Stimulated activated naive CD8-positive, alpha-beta T cell treated with anti-CD3 and anti-CD28 coated beads, Interleukin-15, Interleukin-2, amounts not matched to agents 100 ng/mL and 50 ng/mL, for 24 hours (primary cell): Measurements from ENCODE around the gene DYNLRB1.
A peak's percentile ranks its signal among the peaks of the same experiment; 100 is the strongest.
"Not testable (repeated sequence)": the region's sequence is repeated elsewhere in the genome, so short reads cannot be mapped to it uniquely, and the experiment has no call there.

Experiments
- H3K27ac Mint-ChIP-seq: one replicate; pipeline ENCODE4 v1.8.0; 2021; ENCODE audit warnings: mild to moderate bottlenecking, mixed read lengths
- H3K27me3 Mint-ChIP-seq: one replicate; pipeline ENCODE4 v1.8.0; 2021; ENCODE audit warnings: mixed read lengths
- H3K36me3 Mint-ChIP-seq: one replicate; pipeline ENCODE4 v1.8.0; 2021; ENCODE audit warnings: low read depth, mixed read lengths
- H3K4me1 Mint-ChIP-seq: one replicate; pipeline ENCODE4 v1.8.0; 2021; ENCODE audit warnings: low read depth, mixed read lengths
- H3K4me3 Mint-ChIP-seq: one replicate; pipeline ENCODE4 v1.8.0; 2021; ENCODE audit warnings: mild to moderate bottlenecking, mixed read lengths
- H3K9me3 Mint-ChIP-seq: one replicate; pipeline ENCODE4 v1.8.0; 2021; ENCODE audit warnings: mixed read lengths

Gene DYNLRB1

DNA sequence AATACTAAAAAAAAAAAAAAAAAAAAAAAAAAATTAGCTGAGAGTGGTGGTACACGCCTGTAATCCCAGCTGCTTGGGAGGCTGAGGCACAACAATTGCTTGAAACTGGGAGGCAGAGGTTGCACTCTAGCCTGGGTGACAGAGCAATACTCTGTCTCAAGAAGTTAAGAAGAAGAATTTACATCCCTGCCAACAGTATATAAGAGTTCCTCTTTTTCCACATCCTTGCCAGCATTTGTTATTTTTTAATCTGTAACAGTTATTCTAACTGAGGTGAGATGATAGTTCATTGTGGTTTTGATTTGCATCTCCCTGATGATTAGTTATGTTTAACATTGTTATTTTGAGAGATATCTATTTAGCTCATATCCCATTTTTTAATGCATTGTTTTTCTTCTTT, 20.3 kb upstream of the DYNLRB1 start:
- Mint-ChIP-seq H3K9me3 (peaks cover 16% of the 10 kb centered on the region), H3K27me3 (no peaks in the 10 kb centered on the region), H3K27ac (no peak overlapping the region), H3K4me3 (no peak overlapping the region), H3K4me1 (peaks cover 4% of the 10 kb centered on the region), H3K36me3 (peaks cover 72% of the 10 kb centered on the region)

DNA sequence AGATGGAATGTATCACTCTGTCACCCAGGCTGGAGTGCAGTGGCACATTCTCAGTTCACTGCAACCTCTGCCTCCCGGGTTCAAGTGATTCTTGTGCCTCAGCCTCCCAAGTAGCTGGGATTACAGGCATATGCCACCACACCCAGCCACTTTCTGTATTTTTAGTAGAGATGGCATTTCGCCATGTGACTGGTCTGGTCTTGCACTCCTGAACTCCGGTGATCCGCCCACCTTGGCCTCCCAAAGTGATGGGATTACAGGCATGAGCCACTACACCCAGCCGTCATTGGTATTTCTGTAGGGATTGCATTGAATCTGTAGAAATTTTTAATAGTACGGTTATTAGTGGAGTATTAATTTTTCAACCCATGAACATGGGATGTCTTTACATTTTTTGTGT, 18.6 kb upstream of the DYNLRB1 start:
- peaks cover 16% of the 10 kb centered on the region for H3K9me3 Mint-ChIP-seq
- H3K36me3 Mint-ChIP-seq, result peaks cover 77% of the 10 kb centered on the region
- H3K4me3 Mint-ChIP-seq, H3K27me3 Mint-ChIP-seq, H3K4me1 Mint-ChIP-seq: not testable (repeated sequence)
- peak overlapping the region; percentile 58 for H3K27ac Mint-ChIP-seq

DNA sequence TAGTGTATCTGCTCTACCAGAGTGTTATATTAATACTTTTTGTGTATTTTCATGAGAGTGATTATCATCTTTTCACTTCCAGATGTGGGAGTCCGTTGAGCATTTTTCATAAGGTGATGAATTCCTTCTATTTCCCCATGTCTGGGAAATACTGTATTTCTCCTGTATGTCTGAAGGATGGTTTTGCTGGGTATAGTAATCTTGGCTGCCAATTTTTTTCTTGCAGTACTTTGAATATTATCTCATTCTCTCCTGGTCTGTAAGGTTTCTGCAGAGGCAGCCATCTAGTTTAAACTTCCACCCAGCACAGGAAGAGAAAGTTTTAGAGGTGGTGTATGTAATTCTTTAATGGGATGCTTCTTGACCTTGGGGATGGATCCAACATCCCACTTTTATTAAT, 15.4 kb upstream of the DYNLRB1 start:
- Mint-ChIP-seq H3K27me3 (no peaks in the 10 kb centered on the region), H3K9me3 (peaks cover 16% of the 10 kb centered on the region), H3K4me1 (peaks cover 4% of the 10 kb centered on the region), H3K36me3 (peaks cover 69% of the 10 kb centered on the region), H3K27ac (no peak overlapping the region), H3K4me3 (no peak overlapping the region)

DNA sequence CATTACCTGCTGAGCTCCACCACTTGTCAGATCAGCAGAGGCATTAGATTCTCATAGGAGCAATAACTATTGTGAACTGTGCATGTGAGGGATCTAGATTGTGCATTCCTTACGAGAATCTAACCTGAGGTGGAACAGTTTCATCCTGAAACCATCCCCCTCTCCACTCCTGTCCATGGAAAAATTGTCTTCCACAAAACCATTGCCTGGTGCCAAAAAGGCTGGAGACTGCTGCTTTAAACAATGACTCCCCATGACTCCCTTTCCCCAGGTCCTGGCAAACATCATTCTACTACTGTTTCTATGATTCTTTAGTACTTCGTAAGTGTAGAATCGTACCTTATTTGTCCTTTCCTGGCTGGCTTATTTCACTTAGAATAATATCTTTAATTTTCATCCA, 9.7 kb upstream of the DYNLRB1 start:
- H3K27ac Mint-ChIP-seq, result no peak overlapping the region

DNA sequence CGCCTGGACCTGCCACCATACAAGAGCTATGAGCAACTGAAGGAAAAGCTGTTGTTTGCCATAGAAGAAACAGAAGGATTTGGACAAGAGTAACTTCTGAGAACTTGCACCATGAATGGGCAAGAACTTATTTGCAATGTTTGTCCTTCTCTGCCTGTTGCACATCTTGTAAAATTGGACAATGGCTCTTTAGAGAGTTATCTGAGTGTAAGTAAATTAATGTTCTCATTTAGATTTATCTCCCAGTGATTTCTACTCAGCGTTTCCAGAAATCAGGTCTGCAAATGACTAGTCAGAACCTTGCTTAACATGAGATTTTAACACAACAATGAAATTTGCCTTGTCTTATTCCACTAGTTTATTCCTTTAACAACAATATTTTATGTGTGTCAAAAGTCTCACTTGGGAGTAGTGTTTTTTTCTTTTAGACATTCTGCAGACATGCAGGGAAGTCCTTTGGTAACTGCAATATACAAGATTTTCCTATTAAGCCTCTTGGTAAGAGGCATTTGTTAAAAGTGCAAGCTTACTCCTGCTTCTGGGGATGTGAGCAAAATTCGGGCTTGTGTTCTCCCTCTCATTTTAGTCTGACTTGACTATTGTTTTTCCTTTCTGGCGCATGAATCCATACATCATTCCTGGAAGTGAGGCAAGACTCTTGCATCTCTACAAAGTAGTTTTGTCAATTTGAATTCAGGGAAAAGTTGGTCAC, 8.4 kb upstream of the DYNLRB1 start:
- Mint-ChIP-seq H3K27ac (no peak overlapping the region), H3K4me1 (no peaks in the 10 kb centered on the region), H3K27me3 (no peaks in the 10 kb centered on the region), H3K4me3 (no peak overlapping the region), H3K36me3 (peaks cover 34% of the 10 kb centered on the region), H3K9me3 (no peaks in the 10 kb centered on the region)

More for the DNA sequence above, 9.7 kb upstream of the DYNLRB1 start:
- Mint-ChIP-seq H3K4me3 (no peak overlapping the region), H3K9me3 (no peaks in the 10 kb centered on the region), H3K4me1 (no peaks in the 10 kb centered on the region), H3K27me3 (no peaks in the 10 kb centered on the region), H3K36me3 (peaks cover 39% of the 10 kb centered on the region)

DNA sequence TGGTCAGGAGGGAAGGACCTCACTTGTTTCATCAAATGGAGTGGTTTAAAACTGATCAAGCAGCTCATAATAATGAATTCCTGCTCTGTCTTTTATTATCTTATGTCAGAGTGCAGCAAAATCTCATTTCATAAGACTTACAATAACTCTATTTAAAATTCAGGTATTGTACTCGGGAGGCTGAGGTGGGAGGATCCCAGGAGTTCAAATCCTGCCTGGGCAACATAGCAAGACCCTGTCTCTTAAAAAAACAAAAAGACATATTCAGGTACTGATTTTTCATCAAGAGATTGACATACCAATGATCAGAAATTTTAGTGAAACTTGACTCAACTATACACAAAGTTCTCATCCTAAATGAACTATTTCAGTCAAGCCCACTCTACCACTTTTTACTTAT, 5.6 kb upstream of the DYNLRB1 start:
- Mint-ChIP-seq H3K36me3 (peaks cover 23% of the 10 kb centered on the region), H3K9me3 (no peaks in the 10 kb centered on the region), H3K27me3 (no peaks in the 10 kb centered on the region), H3K4me3 (no peak overlapping the region), H3K4me1 (peaks cover 18% of the 10 kb centered on the region), H3K27ac (no peak overlapping the region)

DNA sequence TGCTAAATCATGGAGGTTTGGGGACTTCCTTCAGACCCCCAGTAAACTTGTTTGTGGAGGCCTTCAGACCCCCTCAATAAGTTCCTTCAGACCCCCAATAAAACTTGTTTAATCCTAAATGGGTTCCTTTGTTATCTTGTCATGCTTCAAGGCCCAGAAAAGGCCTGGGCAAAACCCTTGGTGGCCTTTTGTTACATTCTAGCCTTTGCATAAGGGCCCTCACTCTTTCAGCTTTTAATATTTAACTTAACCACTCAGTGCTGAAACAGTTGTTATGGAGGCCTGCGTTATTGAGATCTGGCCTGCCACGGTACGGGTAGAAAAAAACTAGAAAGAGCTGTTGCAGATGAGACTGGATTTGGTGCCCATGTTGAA, 4.3 kb upstream of the DYNLRB1 start:
- H3K4me1 Mint-ChIP-seq, result peaks cover 27% of the 10 kb centered on the region
- no peaks in the 10 kb centered on the region for H3K9me3 Mint-ChIP-seq
- no peak overlapping the region for H3K4me3 Mint-ChIP-seq
- peaks cover 17% of the 10 kb centered on the region for H3K36me3 Mint-ChIP-seq
- no peaks in the 10 kb centered on the region for H3K27me3 Mint-ChIP-seq
- no peak overlapping the region for H3K27ac Mint-ChIP-seq

DNA sequence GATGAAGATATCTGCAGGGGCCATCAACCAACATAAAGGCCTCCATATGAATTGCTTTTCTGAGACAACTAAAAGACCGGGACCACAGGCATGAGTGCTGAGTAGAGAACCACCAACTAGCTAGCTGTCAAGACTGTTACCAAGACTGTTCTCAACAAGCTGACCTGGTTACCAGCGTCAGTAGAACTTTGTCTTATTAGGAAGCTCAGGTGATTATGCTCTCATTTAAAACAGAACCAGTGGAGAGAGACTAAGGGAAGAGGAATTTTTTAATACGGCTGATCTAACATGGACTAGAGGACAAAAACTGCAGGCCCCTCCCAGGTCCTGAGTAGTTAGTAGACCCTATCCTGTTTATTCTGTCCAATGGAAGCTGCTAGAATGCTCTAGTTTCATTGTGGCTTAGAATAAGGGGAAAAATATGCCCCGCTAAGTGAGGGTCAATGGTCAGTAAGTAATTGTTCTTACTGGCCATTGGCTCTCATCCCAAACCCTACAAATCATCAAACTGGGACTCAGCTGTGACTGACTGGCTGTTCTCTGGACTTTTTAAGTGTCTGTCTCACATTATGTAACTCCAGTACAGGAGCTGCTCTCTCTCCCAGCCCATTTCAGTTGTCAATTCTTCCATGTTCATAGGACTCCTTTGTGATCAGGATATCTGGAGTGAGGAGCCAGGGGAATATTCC, 3.8 kb upstream of the DYNLRB1 start:
- no peak overlapping the region for H3K27ac Mint-ChIP-seq
- H3K4me3 Mint-ChIP-seq, result no peak overlapping the region

DNA sequence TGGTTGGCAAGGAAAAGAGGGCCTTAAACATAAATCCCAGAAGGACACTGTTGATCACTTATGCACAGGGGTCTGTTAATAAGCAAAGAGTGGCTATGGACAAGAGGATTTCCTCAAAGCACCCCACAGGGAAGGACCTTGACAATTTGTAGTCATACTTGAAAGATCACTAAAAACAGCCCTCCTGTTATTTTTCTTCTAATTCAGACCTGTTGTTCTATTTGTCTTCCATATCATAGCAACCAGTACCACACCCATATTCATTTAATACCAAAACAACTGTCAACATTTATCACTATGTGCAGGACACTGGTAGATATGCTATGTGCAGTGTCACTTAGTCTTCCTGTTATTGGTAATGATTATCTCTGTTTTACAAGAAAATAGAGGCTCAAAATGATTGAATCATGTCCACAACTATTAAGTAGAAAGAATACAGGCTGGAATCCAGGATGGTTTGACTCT, 3.2 kb upstream of the DYNLRB1 start:
- no peaks in the 10 kb centered on the region for H3K27me3 Mint-ChIP-seq
- no peaks in the 10 kb centered on the region for H3K9me3 Mint-ChIP-seq
- H3K27ac Mint-ChIP-seq, result no peak overlapping the region
- H3K4me3 Mint-ChIP-seq, result no peak overlapping the region
- peaks cover 33% of the 10 kb centered on the region for H3K4me1 Mint-ChIP-seq
- H3K36me3 Mint-ChIP-seq, result peaks cover 13% of the 10 kb centered on the region

More for the DNA sequence above, 3.8 kb upstream of the DYNLRB1 start:
- no peaks in the 10 kb centered on the region for H3K9me3 Mint-ChIP-seq
- no peaks in the 10 kb centered on the region for H3K27me3 Mint-ChIP-seq
- H3K4me1 Mint-ChIP-seq, result peaks cover 29% of the 10 kb centered on the region
- peaks cover 16% of the 10 kb centered on the region for H3K36me3 Mint-ChIP-seq

DNA sequence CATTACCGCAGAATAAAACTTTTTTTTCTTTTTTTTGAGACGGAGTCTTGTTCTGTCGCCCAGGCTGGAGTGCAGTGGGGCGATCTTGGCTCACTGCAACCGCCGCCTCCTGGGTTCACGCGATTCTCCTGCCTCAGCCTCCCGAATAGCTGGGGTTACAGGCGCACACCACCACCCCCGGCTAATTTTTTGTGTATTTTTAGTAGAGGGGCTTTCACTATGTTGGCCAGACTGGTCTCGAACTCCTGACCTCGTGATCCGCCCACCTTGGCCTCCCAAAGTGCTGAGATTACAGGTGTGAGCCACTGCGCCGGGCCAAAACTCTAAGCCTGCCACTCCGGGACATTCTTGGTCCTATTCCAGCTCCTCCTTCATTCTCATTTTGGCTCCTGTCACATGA, 2.2 kb upstream of the DYNLRB1 start:
- not testable (repeated sequence) for H3K9me3 Mint-ChIP-seq, H3K27ac Mint-ChIP-seq, H3K4me3 Mint-ChIP-seq, H3K27me3 Mint-ChIP-seq
- H3K4me1 Mint-ChIP-seq, result peaks cover 42% of the 10 kb centered on the region
- peaks cover 14% of the 10 kb centered on the region for H3K36me3 Mint-ChIP-seq

DNA sequence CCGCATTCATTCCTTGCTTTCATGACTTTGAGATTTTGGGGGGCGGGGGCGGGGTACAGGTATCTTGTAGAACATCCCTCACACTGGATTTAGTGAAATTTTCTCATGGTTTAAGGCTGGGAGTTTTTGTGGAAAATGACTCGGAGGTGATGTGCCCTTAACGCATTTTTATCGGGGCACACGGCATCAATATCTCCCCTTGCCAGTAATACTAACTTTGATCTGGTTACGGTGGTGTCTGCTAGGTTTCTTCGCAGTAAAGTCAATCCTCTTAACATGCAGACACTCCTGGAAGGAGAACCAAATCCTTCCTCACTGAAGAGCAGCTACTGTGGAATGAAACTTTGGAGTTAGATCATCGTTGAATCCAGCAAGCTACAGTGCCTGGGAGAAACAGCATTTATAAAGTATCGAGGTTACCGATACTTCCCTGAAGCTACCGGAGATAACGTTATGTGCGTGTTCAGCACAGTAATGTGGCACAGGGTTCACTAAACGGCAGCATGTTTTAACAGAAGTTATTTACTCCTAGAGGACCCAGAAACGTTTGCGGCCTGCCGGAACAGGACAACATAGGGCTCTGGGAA, 1.2 kb upstream of the DYNLRB1 start:
- Mint-ChIP-seq H3K4me3 (peak overlapping the region; percentile 98), H3K4me1 (peaks cover 47% of the 10 kb centered on the region), H3K27ac (peak overlapping the region; percentile 97), H3K9me3 (no peaks in the 10 kb centered on the region), H3K27me3 (no peaks in the 10 kb centered on the region), H3K36me3 (peaks cover 19% of the 10 kb centered on the region)

DNA sequence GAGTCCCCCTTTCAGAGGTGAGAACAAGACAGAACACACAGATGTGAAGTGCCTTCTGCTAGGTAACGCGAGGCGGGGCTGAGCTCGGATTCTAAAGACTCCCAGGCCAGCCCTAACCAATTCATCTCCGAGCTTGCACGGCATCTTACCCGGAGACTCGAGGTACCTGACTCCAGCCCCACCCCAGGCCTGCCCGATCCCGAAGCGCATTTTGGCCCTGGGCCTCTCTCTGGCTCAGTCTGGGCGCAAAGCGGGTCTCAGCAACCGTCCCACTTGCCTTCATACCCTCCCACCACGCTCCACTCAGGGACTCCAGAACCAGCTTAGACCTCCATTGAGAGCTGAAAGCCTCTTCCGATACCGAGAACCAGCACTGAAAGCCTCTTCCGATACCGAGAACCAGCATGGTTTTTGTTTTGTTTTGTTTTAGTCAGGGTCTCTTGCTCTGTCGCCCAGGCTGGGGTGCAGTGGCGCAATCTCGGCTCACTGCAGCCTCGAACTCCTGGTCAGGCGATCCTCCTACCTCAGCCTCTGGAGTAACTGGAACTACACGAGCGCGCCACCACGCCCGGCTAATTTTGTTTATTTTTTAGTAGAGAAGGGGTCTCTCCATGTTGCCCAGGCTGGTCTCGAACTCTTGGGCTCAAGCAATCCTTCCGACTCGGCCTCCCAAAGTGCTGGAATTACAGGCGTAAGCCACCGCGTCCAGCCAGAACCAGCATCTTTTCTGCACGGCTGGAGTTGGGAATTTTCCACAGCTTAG, 557 bp upstream of the DYNLRB1 start:
- Mint-ChIP-seq H3K27ac (peak overlapping the region; percentile 97), H3K27me3 (no peaks in the 10 kb centered on the region), H3K9me3 (no peaks in the 10 kb centered on the region), H3K4me3 (peak overlapping the region; percentile 98), H3K36me3 (peaks cover 20% of the 10 kb centered on the region), H3K4me1 (peaks cover 51% of the 10 kb centered on the region)

DNA sequence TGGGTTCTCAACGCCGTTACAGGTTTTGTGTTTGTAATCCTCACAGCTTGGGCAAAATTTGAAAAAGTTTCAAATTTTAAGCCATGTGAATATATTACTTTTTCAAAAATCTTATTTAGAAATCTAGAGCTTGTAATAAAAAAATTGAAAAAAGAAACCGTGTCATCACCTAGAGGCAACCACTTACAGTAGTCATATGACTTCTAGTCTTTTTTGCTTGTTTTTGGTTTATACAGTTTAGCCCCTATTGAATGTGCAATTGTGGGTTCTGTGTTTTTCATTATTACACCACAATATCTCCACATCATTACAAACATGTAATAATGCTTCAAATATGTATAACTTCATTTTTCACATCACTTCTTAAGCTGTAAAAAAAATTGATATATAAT, 888 bp downstream of the DYNLRB1 start:
- Mint-ChIP-seq H3K9me3 (no peaks in the 10 kb centered on the region), H3K4me1 (peaks cover 63% of the 10 kb centered on the region), H3K36me3 (peaks cover 29% of the 10 kb centered on the region), H3K27me3 (no peaks in the 10 kb centered on the region), H3K4me3 (peak overlapping the region; percentile 98), H3K27ac (peak overlapping the region; percentile 97)

DNA sequence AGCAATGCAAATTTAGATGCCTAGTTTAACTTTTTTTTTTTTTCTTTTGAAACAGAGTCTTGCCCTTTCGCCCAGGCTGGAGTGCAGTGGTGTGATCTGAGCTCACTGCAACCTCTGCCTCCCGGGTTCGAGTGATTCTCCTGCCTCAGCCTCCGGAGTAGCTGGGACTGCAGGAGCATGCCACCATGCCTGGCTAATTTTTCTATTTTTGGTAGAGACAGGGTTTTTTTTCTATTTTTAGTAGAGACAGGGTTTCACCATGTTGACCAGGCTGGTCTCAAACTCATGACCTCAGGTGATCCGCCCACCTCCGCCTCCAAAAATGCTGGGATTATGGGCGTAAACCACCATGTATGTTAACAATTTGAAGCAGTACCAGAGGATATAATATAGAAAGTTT, 2.6 kb downstream of the DYNLRB1 start:
- Mint-ChIP-seq H3K4me1 (peaks cover 74% of the 10 kb centered on the region), H3K36me3 (peaks cover 30% of the 10 kb centered on the region)
- H3K4me3 Mint-ChIP-seq, H3K9me3 Mint-ChIP-seq, H3K27ac Mint-ChIP-seq, H3K27me3 Mint-ChIP-seq: not testable (repeated sequence)

DNA sequence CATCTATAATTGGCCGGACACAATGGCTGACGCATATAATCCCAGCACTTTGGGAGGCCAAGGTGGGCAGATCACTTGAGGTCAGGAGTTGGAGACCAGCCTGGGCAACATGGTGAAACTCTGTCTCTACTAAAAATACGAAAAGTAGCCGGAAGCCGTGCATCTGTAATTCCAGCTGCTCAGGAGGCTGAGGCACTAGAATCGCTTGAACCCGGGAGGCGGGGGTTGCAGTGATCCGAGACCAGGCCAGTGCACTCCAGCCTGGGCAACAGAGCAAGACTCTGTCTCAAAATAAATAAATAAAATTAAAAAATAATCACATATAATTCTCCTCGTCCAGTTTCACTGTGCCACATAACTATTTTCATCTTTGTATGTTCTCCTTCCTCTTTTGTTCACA, 3.6 kb downstream of the DYNLRB1 start:
- H3K27me3 Mint-ChIP-seq, H3K9me3 Mint-ChIP-seq, H3K27ac Mint-ChIP-seq, H3K4me3 Mint-ChIP-seq: not testable (repeated sequence)
- Mint-ChIP-seq H3K36me3 (peaks cover 30% of the 10 kb centered on the region), H3K4me1 (peaks cover 73% of the 10 kb centered on the region)
